ENCODE data around the gene KCNQ1OT1.

KCNQ1OT1 gene

GRCh38 chr11:2740275-2740940 lies 40.6 kb upstream of the KCNQ1OT1 start:
- TF ChIP-seq, protein P1, sequence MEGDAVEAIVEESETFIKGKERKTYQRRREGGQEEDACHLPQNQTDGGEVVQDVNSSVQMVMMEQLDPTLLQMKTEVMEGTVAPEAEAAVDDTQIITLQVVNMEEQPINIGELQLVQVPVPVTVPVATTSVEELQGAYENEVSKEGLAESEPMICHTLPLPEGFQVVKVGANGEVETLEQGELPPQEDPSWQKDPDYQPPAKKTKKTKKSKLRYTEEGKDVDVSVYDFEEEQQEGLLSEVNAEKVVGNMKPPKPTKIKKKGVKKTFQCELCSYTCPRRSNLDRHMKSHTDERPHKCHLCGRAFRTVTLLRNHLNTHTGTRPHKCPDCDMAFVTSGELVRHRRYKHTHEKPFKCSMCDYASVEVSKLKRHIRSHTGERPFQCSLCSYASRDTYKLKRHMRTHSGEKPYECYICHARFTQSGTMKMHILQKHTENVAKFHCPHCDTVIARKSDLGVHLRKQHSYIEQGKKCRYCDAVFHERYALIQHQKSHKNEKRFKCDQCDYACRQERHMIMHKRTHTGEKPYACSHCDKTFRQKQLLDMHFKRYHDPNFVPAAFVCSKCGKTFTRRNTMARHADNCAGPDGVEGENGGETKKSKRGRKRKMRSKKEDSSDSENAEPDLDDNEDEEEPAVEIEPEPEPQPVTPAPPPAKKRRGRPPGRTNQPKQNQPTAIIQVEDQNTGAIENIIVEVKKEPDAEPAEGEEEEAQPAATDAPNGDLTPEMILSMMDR (IDR thresholded peaks at IDR 0.05; ENCODE audit: low read depth, low read length) = no peak
- DNase-seq (ENCODE audit: extremely low read depth, low read depth) = no peak

- TF ChIP-seq, protein P1 (IDR thresholded peaks at IDR 0.05; ENCODE audit: low read depth, low read length) = no peak
- DNase-seq (ENCODE audit: extremely low read depth, low read depth) = no peak
These were observed 39.9 kb upstream of the KCNQ1OT1 start for GRCh38 chr11:2739531-2740274.

DNA sequence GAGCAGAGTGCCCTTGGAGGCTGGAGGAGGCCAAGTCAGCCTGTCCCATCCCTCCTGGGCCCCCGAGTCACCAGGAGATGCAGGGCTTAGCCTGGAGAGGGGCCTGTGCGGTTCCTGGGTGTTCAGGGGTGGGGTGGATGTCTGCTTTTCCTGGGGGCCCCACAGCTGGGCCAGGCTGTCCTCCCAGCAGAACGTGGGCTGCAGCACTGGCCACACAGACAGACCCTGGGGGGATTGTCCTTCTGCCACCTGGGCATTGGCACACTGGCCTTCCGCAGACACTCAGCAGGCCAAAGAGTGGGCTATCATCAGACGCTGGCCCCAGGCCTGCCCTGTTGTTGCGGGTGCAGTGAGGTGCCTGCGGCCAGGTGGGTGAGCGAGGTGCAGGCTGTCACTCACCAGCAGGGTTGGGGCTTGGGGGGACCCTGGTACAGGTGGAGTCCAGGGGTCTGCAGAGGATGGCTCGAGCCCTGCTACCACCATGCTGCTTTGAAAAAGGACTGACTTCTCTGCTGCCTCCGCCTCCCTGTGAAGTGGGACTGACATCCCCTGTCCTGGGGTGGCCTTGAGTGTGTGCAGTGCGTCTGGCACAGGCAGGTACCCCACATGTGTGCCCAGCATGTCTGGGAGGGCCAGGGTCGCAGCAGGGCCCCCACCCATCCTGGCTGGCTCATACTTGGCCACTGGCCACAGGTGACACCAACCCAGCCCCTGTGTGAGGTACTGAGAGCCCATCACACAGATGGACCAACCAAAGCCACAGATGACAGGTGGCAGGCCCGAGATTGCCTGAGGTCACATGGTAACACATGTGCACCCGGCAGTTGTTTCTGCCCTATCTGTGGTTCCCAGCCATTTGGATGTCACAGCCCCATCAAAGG lies 39.0 kb upstream of the KCNQ1OT1 start:
- DNase-seq (ENCODE audit: extremely low read depth, low read depth) = no peak
- TF ChIP-seq, protein P1 (IDR thresholded peaks at IDR 0.05; ENCODE audit: low read depth, low read length) = no peak

DNA sequence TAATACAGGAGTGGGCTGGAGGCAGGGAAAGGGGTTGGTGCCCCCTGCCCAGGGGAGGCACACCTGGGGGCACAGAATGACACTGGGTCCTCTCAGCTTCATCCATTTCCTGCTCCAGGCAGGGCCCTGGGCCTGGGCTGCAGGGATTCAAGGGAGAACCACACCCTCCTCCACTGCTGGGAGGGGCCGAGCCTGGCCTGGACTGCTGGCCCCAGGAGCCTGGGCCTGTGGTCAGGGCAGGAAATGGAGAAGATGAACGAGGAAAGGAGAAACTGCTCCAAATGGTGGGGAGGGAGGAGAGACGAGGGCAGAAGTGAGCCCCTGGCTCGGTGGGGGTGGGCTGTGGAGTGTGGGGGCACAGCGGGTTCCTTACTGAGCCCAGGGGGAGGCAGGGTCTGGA lies 38.1 kb upstream of the KCNQ1OT1 start:
- no peak for DNase-seq (ENCODE audit: extremely low read depth, low read depth)
- TF ChIP-seq, protein P1 (IDR thresholded peaks at IDR 0.05; ENCODE audit: low read depth, low read length) = no peak

GRCh38 chr11:2737226-2737590 lies 37.4 kb upstream of the KCNQ1OT1 start:
- no peak for DNase-seq (ENCODE audit: extremely low read depth, low read depth)
- TF ChIP-seq, protein P1 (IDR thresholded peaks at IDR 0.05; ENCODE audit: low read depth, low read length) = no peak

GRCh38 chr11:2736577-2737225 lies 36.9 kb upstream of the KCNQ1OT1 start:
- TF ChIP-seq, protein P1 (IDR thresholded peaks at IDR 0.05; ENCODE audit: low read depth, low read length) = no peak
- DNase-seq (ENCODE audit: extremely low read depth, low read depth) = no peak

Data from AG09319 (cell line).